NCI-H1048 (cell line): ENCODE results near the gene KCNK5.

Source experiments
- DNase-seq: peaks from one replicate; lab custom pipeline; 2025; lab: John Stamatoyannopoulos, UW

KCNK5 gene

DNA sequence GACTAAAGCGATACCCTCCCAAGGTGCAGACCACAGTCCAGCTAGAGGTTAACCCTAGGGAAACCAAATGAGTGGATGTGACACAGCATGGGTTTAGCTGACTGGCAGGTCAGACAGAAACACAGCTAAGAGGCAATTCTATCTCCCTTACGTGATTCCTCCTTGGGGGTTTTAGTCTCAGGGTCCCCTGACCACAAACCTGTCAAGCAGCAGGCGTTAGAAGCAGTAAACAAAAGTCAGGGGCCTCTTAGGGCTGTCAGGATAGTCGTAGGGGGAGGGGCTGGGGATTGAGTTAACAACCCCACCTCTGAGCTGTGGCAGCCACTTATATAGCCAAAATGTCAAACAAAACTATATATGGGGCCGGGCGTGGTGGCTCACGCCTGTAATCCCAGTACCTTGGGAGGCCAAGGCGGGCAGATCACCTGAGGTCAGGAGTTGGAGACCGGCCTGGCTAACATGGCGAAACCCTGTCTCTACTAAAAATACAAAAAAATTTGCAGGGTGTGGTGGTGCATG lies 13.6 kb downstream of the KCNK5 start:
- no peak for DNase-seq

DNA sequence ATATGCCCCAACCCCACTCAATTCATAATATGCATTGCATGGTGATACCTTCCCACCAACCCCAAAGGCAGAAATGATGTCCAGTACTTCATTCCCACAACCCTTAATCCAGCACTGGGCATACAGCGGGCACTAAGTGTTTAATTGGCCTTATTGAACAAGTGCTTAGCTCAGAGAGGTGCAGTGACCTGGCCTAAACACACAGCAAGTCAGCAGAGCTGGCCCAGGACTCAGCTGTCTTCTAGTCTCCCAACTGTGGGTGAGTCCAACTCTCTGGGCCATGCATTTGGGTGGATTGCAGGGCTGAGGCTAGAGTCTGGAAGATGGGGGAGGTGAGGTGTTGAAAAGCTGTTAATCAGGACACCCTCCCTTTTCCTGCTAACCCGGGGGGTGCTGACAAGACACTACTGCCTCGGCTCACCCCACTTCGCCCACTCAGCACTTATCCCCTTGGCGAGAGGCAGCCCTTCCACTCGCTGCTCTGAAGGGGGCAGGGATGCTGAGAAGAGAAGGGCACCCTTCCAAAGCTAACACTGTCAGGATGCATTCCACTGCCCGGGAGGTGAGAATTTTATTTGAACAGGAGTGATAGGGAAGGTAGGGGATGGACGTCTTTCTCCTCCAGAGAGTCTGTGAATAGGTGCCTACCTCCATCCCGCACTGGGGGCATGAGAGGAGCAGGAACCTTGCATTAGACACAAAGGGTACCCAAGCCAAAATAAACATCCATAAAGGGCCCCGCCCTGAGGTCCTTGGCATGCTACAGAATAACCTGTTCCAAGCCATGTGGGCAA lies 14.2 kb downstream of the KCNK5 start:
- DNase-seq, result no peak

DNA sequence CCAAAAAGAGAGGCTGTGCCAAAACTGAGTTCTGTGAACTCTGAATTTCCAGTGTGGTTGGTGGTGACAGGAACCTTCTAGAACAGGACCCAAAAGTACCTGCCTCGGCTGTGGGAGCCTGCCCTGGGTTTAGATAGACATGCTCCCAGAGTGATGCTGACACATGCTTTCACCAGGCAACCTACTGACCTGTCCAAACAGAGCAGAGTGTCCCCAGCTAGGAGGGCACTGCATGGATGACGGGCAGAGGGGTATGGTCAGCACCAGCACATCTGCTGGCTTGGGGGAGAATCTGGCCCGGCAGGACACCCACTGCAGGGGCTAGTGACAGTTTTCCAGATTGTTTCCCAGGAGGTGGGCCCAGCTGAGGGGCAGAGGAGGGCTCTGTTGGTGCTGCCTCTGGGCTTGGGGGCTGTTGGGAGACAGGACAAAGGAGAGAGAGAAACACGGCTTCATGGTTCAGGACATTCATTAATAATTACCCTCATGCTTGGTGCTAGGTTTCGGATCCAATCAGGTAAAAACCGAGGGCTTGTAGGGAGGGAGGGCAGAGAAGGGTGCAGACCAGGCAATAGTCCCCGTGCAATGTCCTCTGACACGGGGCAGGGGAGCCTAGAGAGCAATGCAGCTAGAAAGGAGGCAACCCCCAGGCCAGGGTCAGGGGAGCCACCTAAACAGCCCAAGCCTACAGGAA lies 15.0 kb downstream of the KCNK5 start:
- DNase-seq, result no peak

DNA sequence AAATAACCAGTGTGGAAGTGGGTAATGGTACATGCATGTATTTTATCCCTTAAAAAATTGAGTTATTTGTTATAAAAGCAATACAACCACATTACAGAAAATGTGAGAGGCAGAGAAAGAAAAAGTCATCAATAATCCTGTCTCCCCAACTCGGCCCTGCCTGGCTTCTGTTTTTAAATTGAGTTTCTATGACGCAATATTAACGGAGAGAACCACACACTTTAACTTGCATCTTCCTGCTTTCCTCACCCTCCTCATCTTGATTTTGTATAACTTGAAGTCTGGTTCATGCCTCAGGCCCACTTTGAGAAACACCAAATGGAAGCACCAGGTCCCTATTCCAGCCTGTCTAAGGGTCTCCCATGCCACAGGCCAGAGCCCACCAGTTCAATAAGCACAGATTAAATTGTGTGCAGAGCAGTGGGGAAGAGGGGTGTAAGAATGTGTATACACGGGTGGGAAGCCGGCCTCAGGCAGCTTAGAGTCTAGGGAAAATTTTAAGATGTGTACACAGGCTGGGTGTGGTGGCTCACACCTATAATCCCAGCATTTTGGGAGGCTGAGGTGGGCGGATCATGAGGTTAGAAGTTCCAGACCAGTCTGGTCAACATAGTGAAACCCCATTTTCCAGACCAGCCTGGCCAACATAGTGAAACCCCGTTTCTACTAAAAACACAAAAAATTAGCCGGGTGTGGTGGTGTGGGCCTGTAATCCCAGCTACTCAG lies 15.9 kb downstream of the KCNK5 start:
- DNase-seq, result no peak

DNA sequence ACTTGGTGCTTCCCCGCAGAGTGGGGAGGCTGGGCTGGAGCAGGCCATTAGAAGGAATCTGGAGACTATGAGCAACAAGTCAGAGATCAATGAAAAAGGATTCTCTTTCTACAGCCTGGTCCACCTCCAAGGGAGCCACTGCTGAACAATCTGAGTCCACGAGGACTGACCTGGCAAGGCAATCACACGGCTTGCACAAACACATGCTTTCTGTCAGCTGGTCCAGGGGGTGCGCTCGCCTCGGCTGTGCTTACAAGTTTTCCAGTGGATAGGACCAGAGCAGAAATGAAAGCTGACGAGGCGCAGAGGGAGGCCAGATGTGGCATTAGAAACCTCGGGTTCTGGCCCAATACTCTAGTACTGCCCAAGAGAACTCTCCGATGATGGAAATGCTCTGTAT lies 18.1 kb downstream of the KCNK5 start:
- no peak for DNase-seq

DNA sequence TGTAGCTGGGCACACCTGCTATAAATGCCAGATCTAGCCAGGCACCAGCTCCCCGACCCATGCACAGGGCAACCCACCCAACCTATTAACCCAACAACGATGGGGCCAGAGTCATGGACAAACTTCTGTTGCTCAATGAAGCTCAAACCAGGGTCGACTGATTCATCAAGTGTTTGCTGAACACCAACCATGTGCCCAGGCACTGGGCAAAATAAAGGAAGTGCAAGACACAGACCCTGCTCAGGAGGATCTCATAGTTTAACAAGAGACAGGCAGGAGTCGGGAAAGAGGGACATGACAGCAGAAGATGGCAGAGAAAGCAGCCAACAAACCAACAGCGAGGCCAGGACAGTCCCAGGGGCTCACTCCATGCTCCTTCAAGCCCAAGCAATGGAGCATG lies 18.8 kb downstream of the KCNK5 start:
- DNase-seq, result no peak

DNA sequence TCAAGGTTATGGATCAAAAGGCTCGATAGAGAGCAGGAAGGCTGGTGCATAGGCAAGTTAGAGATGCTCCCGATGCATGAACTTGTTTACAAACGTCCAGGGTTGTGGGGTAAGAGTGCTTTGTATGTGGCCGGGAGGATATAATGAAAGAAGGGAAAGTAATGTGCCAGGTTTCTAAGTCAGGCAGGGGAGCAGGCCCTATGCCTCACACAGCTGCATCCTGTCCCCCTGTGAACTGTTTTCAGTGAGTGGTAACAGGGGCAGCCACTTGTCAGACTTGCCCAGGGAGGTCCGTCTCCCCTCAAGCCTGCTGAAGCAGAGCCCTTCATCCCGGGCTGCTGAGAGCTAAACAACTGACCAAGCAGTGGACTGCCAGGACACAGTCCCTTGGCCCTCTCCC lies 19.4 kb downstream of the KCNK5 start:
- DNase-seq, result no peak

DNA sequence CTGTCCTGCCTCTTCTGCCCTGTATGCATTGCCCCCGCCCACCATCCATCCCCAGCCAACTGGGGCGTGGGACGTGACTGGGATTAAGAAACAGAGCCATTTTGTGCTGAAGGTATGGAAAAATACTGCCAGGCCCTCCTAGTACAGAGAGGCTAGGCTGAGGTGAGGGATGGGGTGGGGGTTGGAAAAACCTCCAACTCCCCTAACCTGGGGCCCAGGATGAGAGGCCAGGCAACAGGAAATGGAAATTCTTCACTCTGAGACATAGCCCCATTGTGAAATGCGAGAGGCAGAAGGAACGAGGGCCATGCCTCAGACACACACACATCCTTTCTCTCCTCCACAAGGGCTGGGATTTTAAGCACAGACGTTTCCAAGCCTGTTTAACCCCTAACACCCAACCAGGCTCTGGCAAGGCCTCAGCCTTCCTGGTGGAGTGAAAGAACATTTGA lies 19.9 kb downstream of the KCNK5 start:
- DNase-seq, result no peak

DNA sequence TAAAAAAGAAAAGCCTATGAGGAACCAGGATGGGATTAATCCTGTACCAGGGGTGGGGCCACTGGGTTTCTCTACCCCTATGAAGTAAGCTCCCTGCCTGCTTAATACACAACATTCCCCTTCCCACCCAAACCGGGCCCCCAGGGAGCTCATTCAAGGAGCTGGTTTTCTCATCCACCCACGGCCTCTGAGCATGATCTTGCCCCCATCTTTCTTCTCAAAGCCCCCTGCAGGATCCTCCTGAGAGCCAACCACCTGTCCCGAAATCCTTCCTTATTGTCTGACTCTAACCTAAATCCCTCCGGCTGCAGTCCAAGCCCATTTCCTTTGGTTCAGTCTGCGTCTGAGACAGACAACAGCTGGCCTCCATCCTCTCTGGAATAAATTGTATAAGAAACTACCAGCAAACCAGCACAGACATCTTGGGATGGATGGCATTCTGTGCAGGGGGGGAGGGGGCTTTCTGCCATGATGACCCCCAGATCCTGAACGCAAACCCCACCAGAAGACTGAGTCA lies 21.0 kb downstream of the KCNK5 start:
- DNase-seq, result no peak

DNA sequence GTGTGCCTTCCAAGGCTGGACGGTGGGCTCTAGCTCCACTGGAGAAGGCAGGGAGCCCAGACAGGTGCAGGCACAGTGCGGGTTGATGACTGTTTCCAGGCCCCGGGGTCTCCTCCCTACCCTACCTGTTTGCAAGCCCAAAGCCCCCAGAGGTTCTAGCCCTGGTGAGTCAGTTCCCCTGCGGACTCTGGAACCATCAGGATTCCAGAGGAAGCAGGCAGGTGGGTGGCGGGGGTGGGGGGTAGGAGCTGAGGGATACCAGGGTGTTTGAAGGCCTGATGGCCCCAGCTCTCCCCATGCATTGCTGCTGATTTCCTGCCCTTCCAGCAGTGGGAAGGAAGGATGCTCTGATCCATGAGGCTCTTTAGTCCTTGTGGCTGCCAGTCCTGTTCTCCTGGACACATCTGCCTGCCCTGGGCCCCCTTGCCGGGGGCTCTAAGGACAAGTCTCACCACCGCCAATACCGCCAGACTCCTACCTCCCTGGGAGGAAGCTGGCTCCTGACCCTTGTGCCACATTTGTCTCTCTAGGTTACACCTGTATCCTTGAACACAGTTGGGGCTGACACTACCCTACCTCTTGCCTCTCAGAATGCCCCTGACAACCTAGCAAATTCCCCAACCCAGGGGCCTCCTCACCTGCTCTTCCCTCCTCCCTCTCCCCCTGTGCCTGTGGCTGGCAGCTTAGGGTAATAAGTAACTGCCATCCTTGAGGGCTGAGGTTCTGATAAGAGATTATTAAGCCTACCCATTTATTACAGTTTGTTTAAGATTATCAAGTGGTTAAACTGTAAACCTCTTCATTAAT lies 21.7 kb downstream of the KCNK5 start:
- no peak for DNase-seq

DNA sequence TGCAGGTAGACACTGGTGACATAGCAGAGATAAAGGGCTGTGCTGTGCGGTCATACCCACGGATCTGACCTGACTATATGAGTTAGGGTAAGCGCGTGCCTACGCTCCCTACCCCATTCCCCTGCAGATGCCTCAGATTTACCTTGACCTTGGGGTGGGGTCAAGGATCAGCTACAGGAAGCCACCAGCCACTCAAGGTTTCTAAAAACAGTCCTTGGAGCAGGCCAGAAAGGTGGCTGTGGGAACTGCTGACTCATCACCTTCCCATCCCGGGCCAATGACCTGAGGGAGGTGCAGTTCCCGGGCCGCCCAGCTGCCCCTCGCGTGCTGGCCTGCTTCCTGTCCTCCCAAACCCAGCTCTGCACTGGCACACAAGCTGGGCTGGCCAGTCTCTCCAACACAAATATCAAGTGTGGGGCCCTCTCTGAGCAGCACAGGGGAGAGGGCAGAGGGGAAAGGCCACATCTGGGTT lies 23.0 kb downstream of the KCNK5 start:
- DNase-seq, result no peak

DNA sequence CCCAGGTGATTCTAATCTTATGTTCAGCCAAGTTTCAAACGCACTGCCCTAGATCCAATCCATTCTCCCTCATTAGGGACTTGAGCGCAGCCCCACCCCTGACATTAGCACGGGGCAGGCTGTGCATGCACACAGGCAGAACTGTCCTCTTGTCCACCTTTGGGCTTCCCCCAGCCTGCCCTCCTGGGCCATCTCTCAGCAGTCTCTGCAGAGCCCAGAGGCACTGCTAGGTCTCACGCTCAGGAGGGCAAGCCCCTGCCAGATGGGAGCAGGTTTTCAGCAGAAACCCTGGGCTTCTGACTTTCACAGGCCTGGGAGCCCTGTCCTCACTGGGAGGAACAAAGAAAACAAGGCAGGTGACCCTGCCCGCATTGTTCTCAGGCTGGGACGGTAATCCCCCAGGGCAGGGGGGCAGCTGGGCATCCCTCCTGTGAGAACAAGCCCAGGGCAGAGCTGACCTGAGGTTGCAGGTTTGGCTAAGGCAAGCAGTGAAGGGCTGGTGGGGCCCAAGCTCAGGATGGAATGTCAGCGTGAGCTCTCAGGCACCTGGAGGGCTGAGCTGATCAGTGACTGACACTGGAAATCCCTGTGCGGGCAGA lies 24.5 kb downstream of the KCNK5 start:
- DNase-seq, result no peak

DNA sequence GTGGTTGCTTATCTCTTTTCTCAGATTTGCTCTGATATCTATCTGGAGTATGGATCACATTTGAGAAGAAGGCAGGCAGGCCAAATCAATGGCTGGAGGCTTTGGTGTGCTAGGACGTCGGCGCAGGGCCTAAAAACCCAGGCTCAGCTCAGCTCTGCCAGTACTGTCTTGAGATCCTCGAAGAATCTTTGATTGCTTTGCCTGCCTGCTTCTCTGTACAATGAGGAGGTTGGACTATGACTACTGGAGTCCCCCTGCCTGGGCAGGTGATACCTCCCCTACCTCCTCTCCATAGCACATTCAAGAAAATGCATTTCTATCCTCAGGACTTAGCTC lies 25.1 kb downstream of the KCNK5 start:
- no peak for DNase-seq

DNA sequence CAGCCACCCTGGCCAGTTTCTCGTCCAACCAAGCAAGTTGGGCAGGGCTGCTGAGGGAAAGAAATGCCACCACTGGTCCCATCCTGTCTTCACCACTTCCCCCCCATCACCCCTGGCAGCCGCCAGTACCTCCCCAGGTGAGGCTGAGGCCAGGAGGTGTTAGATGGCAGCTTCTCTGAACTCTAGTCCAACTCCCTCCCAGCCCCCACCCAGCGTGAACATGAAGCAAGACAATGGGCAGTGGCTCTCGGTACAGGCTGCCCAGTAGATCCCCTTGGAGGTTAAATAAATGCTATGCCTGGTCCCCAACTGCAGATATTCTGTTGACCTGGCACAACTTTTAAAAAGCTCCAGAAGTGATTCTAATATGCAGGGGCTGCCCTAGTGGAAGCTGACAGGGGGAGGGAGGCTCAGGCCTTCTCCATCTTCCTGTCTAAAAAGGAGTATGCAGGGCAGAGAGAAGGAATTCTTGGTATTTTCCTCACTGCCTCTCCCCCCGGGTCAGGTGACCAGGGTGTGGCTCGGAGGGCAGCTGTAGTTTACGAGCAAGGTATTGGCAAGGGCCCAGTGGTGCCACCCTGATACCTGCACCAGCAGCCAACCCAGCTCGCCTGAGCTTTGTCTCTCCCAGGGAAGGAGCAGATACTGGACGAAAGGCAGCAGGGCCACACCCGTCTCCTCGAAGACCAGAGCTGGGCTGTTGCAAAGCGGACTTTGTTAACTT lies 25.7 kb downstream of the KCNK5 start:
- DNase-seq, result no peak

DNA sequence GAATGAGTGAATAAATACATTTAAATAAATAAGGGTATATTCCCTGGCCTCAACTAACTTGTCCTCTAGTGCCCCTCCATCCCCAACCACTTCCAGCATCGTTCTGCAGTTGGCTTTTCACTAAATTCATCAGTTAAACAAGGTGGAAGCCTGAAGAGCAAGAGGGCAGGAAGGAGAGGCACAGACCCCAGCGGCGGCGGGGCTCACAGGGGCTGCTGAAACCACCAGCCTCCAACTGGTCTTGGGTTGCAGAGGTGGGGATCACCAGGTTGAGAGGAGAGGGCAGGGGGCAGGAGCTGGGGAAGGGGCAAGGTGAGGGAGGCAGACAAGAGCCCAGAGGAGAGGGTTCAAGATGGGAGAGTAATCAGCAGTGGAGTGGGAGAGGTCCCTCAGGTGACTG lies 27.1 kb downstream of the KCNK5 start:
- DNase-seq, result no peak

DNA sequence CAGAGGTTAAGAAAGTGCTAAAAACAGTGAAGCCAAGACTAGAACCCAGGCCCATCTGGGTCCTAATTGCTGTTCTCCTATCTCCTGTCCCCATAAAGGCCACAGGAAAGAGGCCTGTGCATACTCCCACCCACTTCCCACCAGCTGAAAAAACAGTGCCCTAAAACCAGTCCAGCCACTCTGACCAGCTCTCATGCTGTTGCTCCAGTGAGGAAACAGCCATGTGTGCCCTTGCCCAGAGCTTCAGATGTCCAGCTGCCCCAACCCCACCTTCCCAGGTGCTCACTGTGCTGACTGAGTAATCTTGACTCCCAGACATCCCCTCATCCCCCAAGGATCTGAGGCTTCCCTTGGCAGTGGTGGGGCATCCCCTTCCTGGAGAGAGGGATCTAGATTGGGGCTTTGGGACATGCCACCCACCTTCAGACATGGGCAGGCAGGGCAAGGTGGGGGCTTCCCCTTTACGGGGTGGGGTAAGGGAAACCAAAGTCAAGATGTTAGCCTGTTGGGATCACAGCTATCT lies 28.7 kb downstream of the KCNK5 start:
- no peak for DNase-seq

DNA sequence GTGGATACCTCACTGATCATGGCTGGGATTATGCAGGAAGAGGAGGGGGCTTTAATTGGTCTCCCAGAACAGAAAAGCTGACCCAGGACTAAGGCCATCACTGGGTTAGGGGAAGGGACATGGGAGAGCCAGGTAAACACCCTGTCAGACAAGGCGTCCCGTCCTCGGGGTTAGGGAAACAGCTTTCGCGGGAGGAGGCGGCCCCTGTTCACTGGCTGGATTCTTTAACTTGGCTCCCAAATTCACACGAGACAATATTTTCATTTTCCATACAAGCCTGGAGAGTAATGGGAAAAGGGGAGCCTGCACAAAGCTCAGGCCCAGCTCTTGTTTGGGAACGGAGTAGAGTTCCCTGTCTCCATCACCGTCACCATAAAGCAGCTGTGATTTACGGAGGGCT lies 29.3 kb downstream of the KCNK5 start:
- DNase-seq, result no peak

DNA sequence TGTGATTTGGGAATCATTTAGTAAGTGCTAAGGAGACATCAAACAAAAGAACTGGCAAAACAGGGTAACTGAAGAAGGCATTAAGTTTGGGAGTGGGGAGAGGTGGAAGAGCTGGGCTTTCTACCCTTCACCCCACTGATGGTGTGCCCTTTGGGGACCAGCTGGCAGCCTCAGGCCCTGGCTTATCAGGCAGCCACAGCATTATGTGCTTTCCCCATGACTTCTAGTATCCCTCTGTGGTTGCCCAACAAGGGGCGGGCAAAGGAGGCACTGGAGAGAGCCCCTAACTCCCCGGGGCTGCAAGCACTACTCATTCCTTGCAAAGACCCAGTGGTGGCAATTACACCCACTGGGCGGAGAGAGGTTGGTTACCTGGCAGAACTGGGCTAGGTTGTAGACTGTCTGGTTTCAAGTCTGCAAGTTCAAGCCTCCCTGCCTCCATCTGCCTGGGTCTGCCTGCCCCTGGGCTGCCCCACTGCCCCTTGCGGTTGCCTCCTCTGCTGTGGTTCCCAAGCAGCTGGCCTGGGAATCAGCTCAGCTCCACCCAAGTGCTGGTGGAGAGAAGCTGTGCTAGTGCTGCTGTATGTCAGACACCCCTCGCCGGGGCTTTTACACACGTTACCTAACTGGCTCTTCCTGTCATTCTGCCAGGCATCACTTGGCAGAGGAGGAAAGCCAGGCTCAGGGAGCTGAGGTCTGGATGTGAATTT lies 29.9 kb downstream of the KCNK5 start:
- DNase-seq, result no peak

DNA sequence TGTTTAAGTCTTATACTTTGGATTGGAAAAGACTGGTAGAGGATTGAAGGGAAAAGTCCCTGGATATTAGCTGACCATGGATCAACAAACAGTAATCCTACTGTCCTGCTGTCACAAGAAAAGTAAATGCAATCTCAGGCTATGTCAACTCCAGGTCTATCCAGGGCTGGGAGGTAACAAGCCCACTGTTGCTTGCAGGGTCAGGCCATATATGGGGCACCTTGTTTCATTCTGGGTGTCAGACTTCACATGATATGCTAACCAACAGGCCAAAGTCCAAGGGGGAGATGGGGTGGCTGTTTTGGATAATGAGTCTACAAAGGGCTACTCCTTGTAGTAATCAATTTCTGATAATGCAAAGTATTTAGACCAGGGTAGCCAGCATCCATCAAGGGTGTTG lies 30.7 kb downstream of the KCNK5 start:
- no peak for DNase-seq
